Osteoblast (primary cell): ENCODE results near the gene LRP5. TPM values are rescaled to one million over a fixed set of nuclear protein-coding genes. Genes with fewer than 3 reads are reported as not detected.

Source experiments
- DNase-seq: peaks from one replicate; pipeline ENCODE4 v3.0.0; 2011; ENCODE audit warnings: low spot score, mixed read lengths; ENCODE audit not compliant: insufficient read length; ENCODE audit errors: missing footprints
- H2AFZ ChIP-seq: 2 replicates; pipeline ENCODE4 v1.6.0; 2011; ENCODE audit warnings: mild to moderate bottlenecking, low read length
- H3K27ac ChIP-seq: 2 replicates; pipeline ENCODE4 v1.5.1; 2011; ENCODE audit warnings: mild to moderate bottlenecking, low read depth, low read length, moderate library complexity
- H3K27me3 ChIP-seq: 2 replicates; pipeline ENCODE4 v1.6.0; 2012; ENCODE audit warnings: mild to moderate bottlenecking, control low read depth, inconsistent platforms, low read length, moderate library complexity; ENCODE audit not compliant: insufficient read depth
- H3K36me3 ChIP-seq: 2 replicates; pipeline ENCODE4 v1.5.1; 2011; ENCODE audit warnings: mild to moderate bottlenecking, low read length, control low read depth, moderate library complexity; ENCODE audit not compliant: insufficient read depth
- H3K4me1 ChIP-seq: 2 replicates; pipeline ENCODE4 v1.5.1; 2011; ENCODE audit warnings: mild to moderate bottlenecking, low read length, control low read depth, moderate library complexity; ENCODE audit not compliant: insufficient read depth
- H3K4me2 ChIP-seq: 2 replicates; pipeline ENCODE4 v1.6.0; 2011; ENCODE audit warnings: mild to moderate bottlenecking, low read length; ENCODE audit not compliant: insufficient read depth
- H3K4me3 ChIP-seq: fragments of 200-600 bp; sonication (generic); 3 replicates; pipeline ENCODE4 v1.5.1; 2012; ENCODE audit warnings: mild to moderate bottlenecking, low read length, inconsistent platforms; ENCODE audit not compliant: insufficient read depth
- H3K79me2 ChIP-seq: 2 replicates; pipeline ENCODE4 v1.6.0; 2012; ENCODE audit warnings: mild to moderate bottlenecking, low read length, control low read depth, inconsistent platforms; ENCODE audit not compliant: insufficient read depth
- H3K9me3 ChIP-seq: 2 replicates; pipeline ENCODE4 v1.5.1; 2011; ENCODE audit warnings: low read depth, low read length, control low read depth
- H4K20me1 ChIP-seq: 2 replicates; pipeline ENCODE4 v1.6.0; 2012; ENCODE audit warnings: mild to moderate bottlenecking, low read length, control low read depth; ENCODE audit not compliant: insufficient read depth
- total RNA-seq: library from RNA; depleted of rRNA; stranded (reverse); fragments of >200 nt; gene quantifications from 2 replicates; pipeline ENCODE4 v1.2.3, GENCODE V29; 2012
- TF ChIP-seq, protein P1 (sequence below): IDR thresholded peaks from 2 replicates; pipeline ENCODE4 v1.5.1; 2011; ENCODE audit warnings: mild to moderate bottlenecking, low read depth, low read length, moderate library complexity; ENCODE audit errors: extremely low read depth

Gene LRP5
- total RNA-seq, 1 donor, result 16.3 TPM

GRCh38 chr11:68469642-68470041, 157.3 kb downstream of the LRP5 start:
- Histone ChIP-seq H3K4me1 (peaks cover 42% of the 10 kb centered on the region), H4K20me1 (peaks cover 68% of the 10 kb centered on the region), H3K79me2 (peaks cover 97% of the 10 kb centered on the region), H2AFZ (no peak overlapping the region), H3K4me2 (no peak overlapping the region), H3K4me3 (no peak overlapping the region), H3K36me3 (no peaks in the 10 kb centered on the region), H3K27me3 (no peaks in the 10 kb centered on the region), H3K9me3 (no peaks in the 10 kb centered on the region), H3K27ac (peak overlapping the region; percentile 96)
- DNase-seq, result no peak
- TF ChIP-seq, protein P1, sequence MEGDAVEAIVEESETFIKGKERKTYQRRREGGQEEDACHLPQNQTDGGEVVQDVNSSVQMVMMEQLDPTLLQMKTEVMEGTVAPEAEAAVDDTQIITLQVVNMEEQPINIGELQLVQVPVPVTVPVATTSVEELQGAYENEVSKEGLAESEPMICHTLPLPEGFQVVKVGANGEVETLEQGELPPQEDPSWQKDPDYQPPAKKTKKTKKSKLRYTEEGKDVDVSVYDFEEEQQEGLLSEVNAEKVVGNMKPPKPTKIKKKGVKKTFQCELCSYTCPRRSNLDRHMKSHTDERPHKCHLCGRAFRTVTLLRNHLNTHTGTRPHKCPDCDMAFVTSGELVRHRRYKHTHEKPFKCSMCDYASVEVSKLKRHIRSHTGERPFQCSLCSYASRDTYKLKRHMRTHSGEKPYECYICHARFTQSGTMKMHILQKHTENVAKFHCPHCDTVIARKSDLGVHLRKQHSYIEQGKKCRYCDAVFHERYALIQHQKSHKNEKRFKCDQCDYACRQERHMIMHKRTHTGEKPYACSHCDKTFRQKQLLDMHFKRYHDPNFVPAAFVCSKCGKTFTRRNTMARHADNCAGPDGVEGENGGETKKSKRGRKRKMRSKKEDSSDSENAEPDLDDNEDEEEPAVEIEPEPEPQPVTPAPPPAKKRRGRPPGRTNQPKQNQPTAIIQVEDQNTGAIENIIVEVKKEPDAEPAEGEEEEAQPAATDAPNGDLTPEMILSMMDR, result no peak

- Histone ChIP-seq H3K27me3 (no peaks in the 10 kb centered on the region), H3K4me1 (peaks cover 39% of the 10 kb centered on the region), H3K4me3 (no peak overlapping the region), H3K27ac (peak overlapping the region; percentile 96), H3K79me2 (peaks cover 93% of the 10 kb centered on the region), H2AFZ (no peak overlapping the region), H4K20me1 (peaks cover 67% of the 10 kb centered on the region), H3K9me3 (no peaks in the 10 kb centered on the region), H3K4me2 (no peak overlapping the region), H3K36me3 (no peaks in the 10 kb centered on the region)
- TF ChIP-seq, protein P1, result no peak
- DNase-seq, result no peak
These were observed 158.0 kb downstream of the LRP5 start for GRCh38 chr11:68470304-68470811.

GRCh38 chr11:68471360-68472340, 159.3 kb downstream of the LRP5 start:
- H3K4me1 ChIP-seq, result peaks cover 37% of the 10 kb centered on the region
- H4K20me1 ChIP-seq, result peaks cover 61% of the 10 kb centered on the region
- peak overlapping the region; percentile 63 for H3K4me2 ChIP-seq
- H3K4me3 ChIP-seq, result peak overlapping the region; percentile 29
- H3K36me3 ChIP-seq, result no peaks in the 10 kb centered on the region
- H3K9me3 ChIP-seq, result no peaks in the 10 kb centered on the region
- TF ChIP-seq, protein P1, result no peak
- H3K27me3 ChIP-seq, result no peaks in the 10 kb centered on the region
- H2AFZ ChIP-seq, result no peak overlapping the region
- H3K27ac ChIP-seq, result peak overlapping the region; percentile 96
- DNase-seq, result peak; percentile 96
- H3K79me2 ChIP-seq, result peaks cover 86% of the 10 kb centered on the region

GRCh38 chr11:68472778-68473177, 160.4 kb downstream of the LRP5 start:
- H3K36me3 ChIP-seq, result no peaks in the 10 kb centered on the region
- peaks cover 52% of the 10 kb centered on the region for H4K20me1 ChIP-seq
- no peak for DNase-seq
- H3K27ac ChIP-seq, result peak overlapping the region; percentile 96
- no peaks in the 10 kb centered on the region for H3K9me3 ChIP-seq
- TF ChIP-seq, protein P1, result no peak
- H3K79me2 ChIP-seq, result peaks cover 86% of the 10 kb centered on the region
- peaks cover 37% of the 10 kb centered on the region for H3K4me1 ChIP-seq
- H3K4me3 ChIP-seq, result no peak overlapping the region
- no peaks in the 10 kb centered on the region for H3K27me3 ChIP-seq
- no peak overlapping the region for H2AFZ ChIP-seq
- peak overlapping the region; percentile 63 for H3K4me2 ChIP-seq
